ENCODE results near the gene TATDN2. TPM values are rescaled to one million over a fixed set of nuclear protein-coding genes. Genes with fewer than 3 reads are reported as not detected.

TATDN2 gene
- total and polyA plus RNA-seq, 10 donors: 15.4 to 56.1 (median 36.0) TPM

GRCh38 chr3:10286596-10287295, 38.5 kb downstream of the TATDN2 start:
- peaks cover 0 to 100% (median 59%) of the 10 kb centered on the region in 6 donors for H3K36me3 ChIP-seq
- no peaks in the 10 kb centered on the region for H3K27me3 ChIP-seq (replicated peaks in 1 of 7)
- intact Hi-C loops (cut with DNase I; ENCODE audit: low total_unique reads): no loop called here
- DNase-seq: no peak
- peaks cover 0 to 41% (median 0%) of the 10 kb centered on the region in 6 donors for H3K4me1 ChIP-seq
- peak overlapping the region in 1 of 8 donors; percentile 3 for H3K27ac ChIP-seq
- WGBS, 5 donors: 74 to 95% (median 84%) methylated on average over 2 of the region's 2 CpGs
- H3K9me3 ChIP-seq: no peaks in the 10 kb centered on the region
- H3K4me3 ChIP-seq: no peak overlapping the region
- TF ChIP-seq POLR2A (IDR thresholded peaks at IDR 0.05): no peak
- TF ChIP-seq POLR2AphosphoS5 (IDR thresholded peaks at IDR 0.05): peak in 1 of 3 donors; percentile 3
- peak in 6 of 11 experiments; percentile 12 to 61 (median 22) for TF ChIP-seq CTCF (IDR thresholded peaks at IDR 0.05 in 8 of 11, conservative IDR thresholded peaks at IDR 0.05 in 3 of 11)

- WGBS, 5 donors: 92 to 97% (median 95%) methylated on average over 12 of the region's 12 CpGs
- Histone ChIP-seq H3K27ac (no peak overlapping the region), H3K36me3 (peaks cover 0 to 89% (median 49%) of the 10 kb centered on the region in 6 donors), H3K27me3 (replicated peaks in 1 of 7) (no peaks in the 10 kb centered on the region), H3K9me3 (no peaks in the 10 kb centered on the region), H3K4me3 (no peak overlapping the region), H3K4me1 (peaks cover 0 to 54% (median 12%) of the 10 kb centered on the region in 6 donors)
- intact Hi-C loops (cut with DNase I; ENCODE audit: low total_unique reads): no loop called here
- TF ChIP-seq POLR2AphosphoS5 (IDR thresholded peaks at IDR 0.05): no peak
- TF ChIP-seq CTCF (IDR thresholded peaks at IDR 0.05 in 8 of 11, conservative IDR thresholded peaks at IDR 0.05 in 3 of 11): no peak
- no peak for TF ChIP-seq POLR2A (IDR thresholded peaks at IDR 0.05)
- no peak for DNase-seq
Measured at GRCh38 chr3:10287936-10288574, 39.8 kb downstream of the TATDN2 start.

- intact Hi-C loops (cut with DNase I; ENCODE audit: low total_unique reads): no loop called here
- WGBS, 5 donors: 84 to 100% (median 97%) methylated on average over 11 of the region's 11 CpGs
- peaks cover 0 to 84% (median 45%) of the 10 kb centered on the region in 6 donors for H3K36me3 ChIP-seq
Measured at GRCh38 chr3:10288575-10288960, 40.3 kb downstream of the TATDN2 start.

More at GRCh38 chr3:10288575-10288960, 40.3 kb downstream of the TATDN2 start:
- peaks cover 3 to 59% (median 17%) of the 10 kb centered on the region in 6 donors for H3K4me1 ChIP-seq
- no peak overlapping the region for H3K27ac ChIP-seq
- no peak for DNase-seq
- no peaks in the 10 kb centered on the region for H3K27me3 ChIP-seq (replicated peaks in 1 of 7)
- H3K4me3 ChIP-seq: no peak overlapping the region
- no peaks in the 10 kb centered on the region for H3K9me3 ChIP-seq
- TF ChIP-seq CTCF (IDR thresholded peaks at IDR 0.05 in 8 of 11, conservative IDR thresholded peaks at IDR 0.05 in 3 of 11): no peak
- no peak for TF ChIP-seq POLR2AphosphoS5 (IDR thresholded peaks at IDR 0.05)
- no peak for TF ChIP-seq POLR2A (IDR thresholded peaks at IDR 0.05)

Measured in spleen (tissue), 11 donors.